NCI-H345 treated with DMSO at 0.1 percent for 48 hours (cell line): ENCODE data around the gene ACAD11.

Experiments used
- DNase-seq: peaks from one replicate; lab custom pipeline; 2025; ENCODE audit not compliant: unreplicated experiment; lab: John Stamatoyannopoulos, UW

ACAD11 gene

GRCh38 chr3:132659365-132660051, at the start of gene ACAD11:
Gene ACAD11 (minus strand): TSS chr3:132659809. CDS start chr3:132659751, 58 bp downstream.
- DNase-seq: peak; percentile 28

GRCh38 chr3:132703733-132704132, 44.1 kb upstream of the ACAD11 start:
- no peak for DNase-seq

- no peak for DNase-seq
Measured at GRCh38 chr3:132695422-132695821, 35.8 kb upstream of the ACAD11 start.

- no peak for DNase-seq
Measured at GRCh38 chr3:132694991-132695390, 35.4 kb upstream of the ACAD11 start.

GRCh38 chr3:132690040-132690439, 30.4 kb upstream of the ACAD11 start:
- DNase-seq: no peak

GRCh38 chr3:132682201-132682600, 22.6 kb upstream of the ACAD11 start:
- no peak for DNase-seq

- no peak for DNase-seq
Measured at GRCh38 chr3:132681421-132681820, 21.8 kb upstream of the ACAD11 start.

GRCh38 chr3:132679911-132680310, 20.3 kb upstream of the ACAD11 start:
- DNase-seq: no peak

- DNase-seq: no peak
Measured at GRCh38 chr3:132675408-132675807, 15.8 kb upstream of the ACAD11 start.

- DNase-seq: no peak
Measured at GRCh38 chr3:132669256-132669777, 9.7 kb upstream of the ACAD11 start.

- DNase-seq: no peak
Measured at GRCh38 chr3:132665230-132665745, 5.7 kb upstream of the ACAD11 start.

GRCh38 chr3:132662212-132662611, 2.6 kb upstream of the ACAD11 start:
- no peak for DNase-seq

GRCh38 chr3:132661101-132661500, 1.5 kb upstream of the ACAD11 start:
- DNase-seq: no peak

- DNase-seq: no peak
Measured at GRCh38 chr3:132660811-132661070, 1.1 kb upstream of the ACAD11 start.

- peak; percentile 42 for DNase-seq
Measured at GRCh38 chr3:132660052-132660810, 622 bp upstream of the ACAD11 start, which contains the start of gene UBA5. Gene UBA5 (plus strand): TSS chr3:132660329. CDS start chr3:132660538, 209 bp downstream.

GRCh38 chr3:132659000-132659364, 627 bp downstream of the ACAD11 start:
- DNase-seq: no peak

GRCh38 chr3:132657869-132658747, 1.5 kb downstream of the ACAD11 start:
- no peak for DNase-seq

- no peak for DNase-seq
Measured at GRCh38 chr3:132655471-132655870, 4.1 kb downstream of the ACAD11 start.

GRCh38 chr3:132654721-132655120, 4.9 kb downstream of the ACAD11 start:
- DNase-seq: no peak

GRCh38 chr3:132654190-132654589, 5.4 kb downstream of the ACAD11 start:
- DNase-seq: no peak

- no peak for DNase-seq
Measured at GRCh38 chr3:132652640-132653270, 6.9 kb downstream of the ACAD11 start.
